GM23338 (cell line): ENCODE data around the gene PPP1R13L. TPM values are rescaled to one million over a fixed set of nuclear protein-coding genes. Genes with fewer than 3 reads are reported as not detected.

ENCODE experiments used
- ATAC-seq: fragments of 200-7000 bp; cut with Tn5 transposase; 3 replicates; pipeline ENCODE4 v1.9.1; 2020
- DNase-seq: peaks from one replicate; pipeline ENCODE4 v3.0.0-alpha.2; 2015; ENCODE audit warnings: low spot score
- H2AFZ ChIP-seq: fragments of 200-600 bp; sonication (generic); 2 replicates; pipeline ENCODE4 v1.8.0; 2016; ENCODE audit warnings: antibody characterized with exemption, mild to moderate bottlenecking, moderate library complexity
- H3F3A ChIP-seq: fragments of 200-600 bp; sonication (generic); replicated peaks from 2 replicates; pipeline ENCODE4 v1.8.0; 2017; ENCODE audit warnings: antibody characterized with exemption, mixed run types, low read depth
- H3K27ac ChIP-seq: fragments of 200-600 bp; sonication (generic); 2 replicates; pipeline ENCODE4 v1.6.1; 2016; ENCODE audit warnings: low read depth
- H3K27me3 ChIP-seq: fragments of 200-600 bp; sonication (generic); 2 replicates; pipeline ENCODE4 v1.8.0; 2016; ENCODE audit warnings: mild to moderate bottlenecking, mixed run types, moderate library complexity; ENCODE audit not compliant: insufficient read depth
- H3K36me3 ChIP-seq: fragments of 200-600 bp; sonication (generic); 2 replicates; pipeline ENCODE4 v1.8.0; 2016; ENCODE audit warnings: mild to moderate bottlenecking; ENCODE audit not compliant: insufficient read depth
- H3K4me1 ChIP-seq: fragments of 200-600 bp; sonication (generic); 2 replicates; pipeline ENCODE4 v1.8.0; 2016; ENCODE audit warnings: mild to moderate bottlenecking, moderate library complexity; ENCODE audit not compliant: insufficient read depth
- H3K4me2 ChIP-seq: fragments of 200-600 bp; sonication (generic); 2 replicates; pipeline ENCODE4 v1.7.1; 2017; ENCODE audit warnings: mixed run types
- H3K4me3 ChIP-seq: fragments of 200-600 bp; sonication (generic); 2 replicates; pipeline ENCODE4 v1.6.1; 2016; ENCODE audit warnings: mixed run types
- H3K79me2 ChIP-seq: fragments of 200-600 bp; sonication (generic); replicated peaks from 2 replicates; pipeline ENCODE4 v1.8.0; 2017; ENCODE audit warnings: mild to moderate bottlenecking; ENCODE audit not compliant: insufficient read depth
- H3K9me2 ChIP-seq: fragments of 200-600 bp; sonication (generic); 2 replicates; pipeline ENCODE4 v1.8.0; 2017; ENCODE audit not compliant: insufficient read depth
- H4K20me1 ChIP-seq: fragments of 200-600 bp; sonication (generic); replicated peaks from 2 replicates; pipeline ENCODE4 v1.8.0; 2017; ENCODE audit warnings: mild to moderate bottlenecking; ENCODE audit not compliant: insufficient read depth
- H3K27ac Mint-ChIP-seq: 2 replicates; pipeline ENCODE4 v1.8.0; 2020; ENCODE audit warnings: inconsistent platforms, mild to moderate bottlenecking, moderate library complexity, mixed read lengths
- H3K27me3 Mint-ChIP-seq: 3 replicates; pipeline ENCODE4 v1.8.0; 2022; ENCODE audit warnings: low read depth, mild to moderate bottlenecking, moderate library complexity, mixed read lengths, inconsistent platforms; ENCODE audit not compliant: insufficient read depth, poor library complexity
- H3K36me3 Mint-ChIP-seq: 3 replicates; pipeline ENCODE4 v1.8.0; 2021; ENCODE audit warnings: low read depth, mild to moderate bottlenecking, inconsistent platforms, moderate library complexity, mixed read lengths
- H3K4me1 Mint-ChIP-seq: 3 replicates; pipeline ENCODE4 v1.8.0; 2020; ENCODE audit warnings: mild to moderate bottlenecking, inconsistent platforms, mixed read lengths
- H3K4me3 Mint-ChIP-seq: 3 replicates; pipeline ENCODE4 v1.8.0; 2021; ENCODE audit warnings: moderate library complexity, mild to moderate bottlenecking, inconsistent platforms, mixed read lengths
- H3K9me3 Mint-ChIP-seq: 3 replicates; pipeline ENCODE4 v1.8.0; 2020; ENCODE audit warnings: moderate library complexity, mild to moderate bottlenecking, inconsistent platforms, mixed read lengths
- ETS1 ChIP-seq: IDR thresholded peaks from 2 replicates; pipeline ENCODE4 v1.6.1; 2016; ENCODE audit warnings: antibody characterized with exemption
- EZH2phosphoT487 ChIP-seq: fragments of 200-600 bp; sonication (generic); IDR thresholded peaks from one replicate; pipeline ENCODE4 v1.8.1; 2018; ENCODE audit warnings: antibody characterized with exemption; ENCODE audit not compliant: unreplicated experiment
- JUNB ChIP-seq: IDR thresholded peaks from one replicate; pipeline ENCODE4 v1.6.1; 2016; ENCODE audit warnings: antibody characterized with exemption; ENCODE audit not compliant: unreplicated experiment
- NANOG ChIP-seq: IDR thresholded peaks from 2 replicates; pipeline ENCODE4 v1.6.1; 2016; ENCODE audit warnings: antibody characterized with exemption, borderline replicate concordance
- POLR2AphosphoS5 ChIP-seq: IDR thresholded peaks from 2 replicates; pipeline ENCODE4 v1.6.1; 2016; ENCODE audit warnings: antibody characterized with exemption, low read depth
- REST ChIP-seq: IDR thresholded peaks from one replicate; pipeline ENCODE4 v1.6.1; 2018; ENCODE audit warnings: antibody characterized with exemption; ENCODE audit not compliant: unreplicated experiment
- ZNF331 ChIP-seq: fragments of 250-450 bp; sonication (Bioruptor Pico); IDR thresholded peaks from 2 replicates; pipeline ENCODE4 v1.5.0; 2020; ENCODE audit warnings: low read depth, mild to moderate bottlenecking, moderate library complexity
- ZNF462 ChIP-seq: fragments of 250-450 bp; sonication (Bioruptor Pico); IDR thresholded peaks from 2 replicates; pipeline ENCODE4 v1.5.0; 2020; ENCODE audit warnings: mild to moderate bottlenecking, moderate library complexity
- polyA plus RNA-seq: library from polyadenylated mRNA; unstranded; fragments of >200 nt; fragmentation: Nextera tagmentation; extraction: Ambion mirVana; gene quantifications from 2 replicates; pipeline ENCODE4 v1.2.1, GENCODE V29; 2016
- total RNA-seq: library from RNA; depleted of rRNA; stranded (reverse); fragments of >200 nt; shearing (Covaris generic); gene quantifications from 2 replicates; pipeline ENCODE4 v1.2.3, GENCODE V29; 2014

Gene PPP1R13L
- total and polyA plus RNA-seq, 2 experiments from 2014 or later = 9.6 to 15.5 TPM

GRCh38 chr19:45451850-45452387 lies 47.0 kb upstream of the PPP1R13L start (continued):
- TF ChIP-seq ZNF462 (CRISPR knock-in tag) (no peak), POLR2AphosphoS5 (no peak), EZH2phosphoT487 (no peak), NANOG (no peak), ZNF331 (CRISPR knock-in tag) (no peak), ETS1 (no peak)

GRCh38 chr19:45451131-45451849 lies 46.4 kb upstream of the PPP1R13L start:
- H3K4me1 Mint-ChIP-seq = peaks cover 23% of the 10 kb centered on the region
- Histone ChIP-seq H3K27me3 (peaks cover 41% of the 10 kb centered on the region), H3K9me2 (no peaks in the 10 kb centered on the region), H4K20me1 (no peaks in the 10 kb centered on the region), H3F3A (peaks cover 26% of the 10 kb centered on the region), H3K79me2 (no peaks in the 10 kb centered on the region), H3K4me3 (peak overlapping the region; percentile 59), H3K4me2 (peak overlapping the region; percentile 80), H3K4me1 (peaks cover 8% of the 10 kb centered on the region; the same call in 1 of the 2 replicates), H2AFZ (peak overlapping the region; percentile 96), H3K27ac (no peak overlapping the region), H3K36me3 (no peaks in the 10 kb centered on the region)
- ATAC-seq = no peak
- peak overlapping the region; percentile 79 for H3K4me3 Mint-ChIP-seq
- H3K9me3 Mint-ChIP-seq = peaks cover 10% of the 10 kb centered on the region
- peak overlapping the region; percentile 34; the same call in 1 of the 2 replicates for H3K27ac Mint-ChIP-seq
- peak; percentile 53 for DNase-seq
- peaks cover 38% of the 10 kb centered on the region for H3K27me3 Mint-ChIP-seq
- no peaks in the 10 kb centered on the region; the same call in 2 of the 3 replicates for H3K36me3 Mint-ChIP-seq
- TF ChIP-seq ZNF331 (CRISPR knock-in tag) (no peak), REST (no peak), ETS1 (no peak), EZH2phosphoT487 (no peak), JUNB (no peak)
